GM12892 (cell line): ENCODE data around the gene TOX4.

Experiments used
- DNase-seq: peaks from one replicate; pipeline ENCODE4 v3.0.0; 2011; ENCODE audit not compliant: insufficient read length
- FAIRE-seq: peaks from 2 replicates; lab custom pipeline; 2011; peaks lifted over from hg19 to GRCh38; lab: Jason Lieb, UNC
- POLR2A ChIP-seq: IDR thresholded peaks from 2 replicates; pipeline ENCODE4 v1.6.1; 2011; ENCODE audit warnings: low read depth, low read length, control low read depth
- POLR2AphosphoS5 ChIP-seq: IDR thresholded peaks from 2 replicates; pipeline ENCODE4 v1.6.1; 2011; ENCODE audit warnings: low read depth, low read length, control low read depth
- TAF1 ChIP-seq: IDR thresholded peaks from 2 replicates; pipeline ENCODE4 v1.6.1; 2011; ENCODE audit warnings: low read depth, mild to moderate bottlenecking, control low read depth, low read length, borderline replicate concordance

The TOX4 gene

GRCh38 chr14:21505012-21505553, 28.1 kb downstream of the TOX4 start:
- TF ChIP-seq TAF1 (no peak), POLR2AphosphoS5 (no peak), POLR2A (no peak)
- FAIRE-seq (no peak), DNase-seq (no peak)

DNA sequence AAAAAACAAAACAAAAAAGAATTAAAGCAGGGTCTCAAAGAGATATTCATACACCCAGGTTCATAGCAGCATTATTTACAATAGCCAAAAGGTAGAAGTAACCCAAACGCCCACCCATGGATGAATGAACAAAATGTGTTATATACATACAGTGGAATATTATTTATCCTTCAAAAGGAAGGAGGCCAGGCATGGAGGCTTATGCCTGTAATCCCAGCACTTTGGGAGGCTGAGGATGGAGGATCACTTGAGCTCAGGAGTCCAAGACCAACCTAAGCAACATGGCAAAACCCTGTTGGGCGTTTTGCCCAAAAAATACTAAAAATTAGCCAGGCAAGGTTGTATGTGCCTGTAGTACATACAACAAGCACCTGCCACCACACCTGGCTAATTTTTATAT, 29.6 kb downstream of the TOX4 start:
- TF ChIP-seq POLR2AphosphoS5 (no peak), POLR2A (no peak), TAF1 (no peak)
- DNase-seq = no peak
- no peak for FAIRE-seq

GRCh38 chr14:21509432-21510143, 32.6 kb downstream of the TOX4 start:
- TF ChIP-seq POLR2AphosphoS5 (no peak), TAF1 (no peak), POLR2A (no peak)
- no peak for FAIRE-seq
- DNase-seq = no peak

DNA sequence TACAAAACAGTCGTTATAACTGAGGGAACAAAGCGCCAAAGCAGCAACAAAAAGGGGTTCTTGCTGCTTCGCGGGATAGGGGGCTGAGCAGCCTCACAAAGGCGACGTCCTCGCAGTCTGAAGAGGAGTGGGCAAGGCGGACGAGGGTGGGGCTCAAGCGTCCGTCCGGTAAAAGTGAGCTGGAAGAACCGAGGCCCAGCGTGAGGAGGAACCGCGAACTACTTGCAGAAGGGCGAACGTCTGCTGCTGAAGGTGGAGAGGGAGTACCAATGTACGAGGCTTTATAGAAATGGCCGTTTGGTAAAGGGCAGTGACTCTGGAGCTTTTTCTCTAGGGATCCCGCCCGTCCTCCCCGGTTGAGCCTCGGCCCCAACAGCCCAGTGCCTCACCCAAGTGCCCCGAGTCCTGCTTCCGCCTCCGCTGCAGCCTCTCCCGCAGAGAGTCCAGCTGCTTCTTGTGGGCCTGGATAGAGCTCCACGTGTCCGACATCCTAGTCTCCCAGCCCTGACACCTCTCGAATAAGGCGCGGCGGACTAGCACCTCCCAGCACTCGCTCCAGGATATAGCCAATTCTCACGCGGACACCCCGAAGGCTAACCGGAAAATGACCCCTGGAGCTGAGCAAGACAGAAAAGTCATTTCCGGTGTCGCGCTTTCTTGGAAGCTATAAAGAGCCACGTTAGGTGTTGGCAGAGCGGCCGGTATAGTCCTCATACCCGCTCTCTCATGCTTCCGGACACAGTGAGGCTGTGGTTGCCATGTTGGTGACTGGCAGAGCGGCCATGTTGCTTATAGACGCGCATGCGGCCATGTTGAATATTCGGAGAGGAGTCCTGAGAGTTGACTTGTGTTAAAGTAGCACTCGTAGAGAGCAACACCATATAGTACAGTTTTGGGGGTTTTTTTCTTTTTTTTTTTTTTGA, 34.0 kb downstream of the TOX4 start, which contains the start of gene METTL3:
METTL3 (minus strand) TSS at position 606 of the 923 bp plus-strand sequence; CDS start at position 489, 117 bp downstream.
- DNase-seq (peak; percentile 84), FAIRE-seq (peak; percentile 93)
- peak; percentile 82 for TF ChIP-seq POLR2AphosphoS5
- peak; percentile 84 for TF ChIP-seq POLR2A
- peak; percentile 50; the same call in 1 of the 2 replicates for TF ChIP-seq TAF1

DNA sequence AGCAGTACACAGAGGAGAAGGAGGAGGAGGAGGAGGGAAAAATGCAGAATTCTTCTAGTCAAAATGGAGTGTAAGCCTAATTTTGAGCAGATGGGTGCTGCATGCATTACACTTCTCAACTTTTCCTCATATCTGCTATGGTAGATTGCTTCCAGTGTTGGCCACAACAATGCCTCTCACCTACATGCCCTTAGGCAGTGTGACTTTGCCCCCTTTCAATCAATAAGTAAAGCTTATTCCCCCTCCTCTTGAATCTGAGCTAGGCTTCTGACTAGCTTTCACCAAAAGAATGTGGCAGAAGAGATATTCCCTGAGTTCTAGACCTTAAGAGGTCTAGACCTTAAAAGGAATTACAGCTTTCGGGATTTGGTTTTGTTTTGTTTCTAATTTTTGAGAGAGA, 37.3 kb downstream of the TOX4 start:
- FAIRE-seq = no peak
- no peak for TF ChIP-seq POLR2AphosphoS5
- no peak for TF ChIP-seq TAF1
- no peak for TF ChIP-seq POLR2A

GRCh38 chr14:21518725-21519124, 41.7 kb downstream of the TOX4 start:
- TF ChIP-seq POLR2AphosphoS5 (no peak), TAF1 (no peak)
- DNase-seq (no peak), FAIRE-seq (no peak)

More for the DNA sequence above, 37.3 kb downstream of the TOX4 start:
- DNase-seq = no peak

DNA sequence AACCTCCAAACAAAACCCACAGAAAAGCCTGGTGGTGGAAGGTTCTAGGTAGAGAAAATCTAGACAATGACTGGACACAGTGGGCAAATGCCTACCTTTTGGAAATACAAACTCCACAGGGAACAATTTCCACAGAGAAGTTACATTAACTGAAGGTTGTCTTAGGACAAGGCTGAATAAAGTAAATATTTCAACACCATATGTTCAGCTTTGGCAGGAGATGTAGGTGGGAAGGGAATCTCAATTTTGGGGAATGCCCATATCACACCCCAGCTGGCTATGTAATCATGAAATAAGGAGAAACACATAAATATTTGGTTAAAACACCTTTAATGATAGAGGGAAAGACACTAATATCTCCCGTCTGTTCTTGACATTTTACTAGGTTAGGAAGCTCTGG, 43.8 kb downstream of the TOX4 start:
- no peak for TF ChIP-seq POLR2A
- TF ChIP-seq POLR2AphosphoS5 = no peak
- TF ChIP-seq TAF1 = no peak
- DNase-seq (no peak), FAIRE-seq (no peak)

- DNase-seq = no peak
- TF ChIP-seq POLR2AphosphoS5 (no peak), TAF1 (no peak), POLR2A (no peak)
- FAIRE-seq = no peak
Observed at GRCh38 chr14:21521501-21521900, 44.5 kb downstream of the TOX4 start.

GRCh38 chr14:21523203-21523602, 46.2 kb downstream of the TOX4 start:
- FAIRE-seq = no peak
- TF ChIP-seq POLR2A (no peak), POLR2AphosphoS5 (no peak), TAF1 (no peak)
- DNase-seq = no peak

GRCh38 chr14:21524575-21525490, 47.8 kb downstream of the TOX4 start:
- no peak for FAIRE-seq
- no peak for DNase-seq
- TF ChIP-seq TAF1 (no peak), POLR2AphosphoS5 (no peak), POLR2A (no peak)

DNA sequence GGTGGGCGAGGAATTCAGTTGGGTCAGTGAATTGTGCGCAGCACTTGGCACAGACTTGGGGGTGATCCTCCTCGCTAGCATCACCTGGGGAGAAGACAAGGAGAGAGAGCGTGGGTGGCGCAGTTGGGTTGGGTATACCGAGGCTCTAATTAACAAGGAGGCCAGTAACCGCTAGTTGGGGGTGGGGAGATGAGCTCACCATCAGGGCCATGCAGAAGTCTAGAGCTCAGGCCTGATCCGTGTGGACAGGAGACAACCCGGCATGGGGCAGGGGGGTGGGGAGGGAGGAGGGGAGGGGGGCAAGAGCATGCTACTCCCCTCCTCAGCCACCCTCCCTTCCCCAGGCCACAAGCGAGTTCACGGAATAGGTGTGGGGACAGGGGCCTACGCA, 48.6 kb downstream of the TOX4 start:
- DNase-seq = no peak
- no peak for FAIRE-seq
- TF ChIP-seq POLR2A (no peak), POLR2AphosphoS5 (no peak), TAF1 (no peak)
